ENCODE results near the gene RAPGEF1.

DNA sequence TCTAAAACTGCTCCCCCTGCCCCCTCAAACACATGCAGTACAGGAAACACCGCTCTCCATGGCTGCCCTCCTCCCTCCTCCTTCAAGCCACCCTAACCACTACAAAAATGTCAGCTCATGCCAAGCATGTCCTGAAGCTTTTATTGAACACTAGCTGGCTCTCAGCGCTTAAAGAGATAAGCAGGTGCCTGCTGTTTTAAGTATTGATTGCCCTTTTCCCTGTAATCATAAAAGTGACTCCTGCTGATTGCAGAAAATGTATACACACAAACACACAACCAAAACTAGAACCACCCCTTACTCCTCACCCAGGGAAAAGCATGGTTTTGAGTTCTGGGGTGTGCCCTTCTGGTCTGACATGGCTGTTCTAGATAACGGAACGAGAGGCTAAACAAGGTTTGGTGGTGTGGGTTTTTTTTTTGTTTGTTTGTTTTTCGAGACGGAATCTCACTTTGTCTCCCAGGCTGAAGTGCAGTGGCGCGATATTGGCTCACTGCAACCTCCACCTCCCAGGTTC is 205.1 kb downstream of the RAPGEF1 start:
- TF ChIP-seq TCF12 (IDR thresholded peaks at IDR 0.05; ENCODE audit: low read depth) (no peak), EP300 (IDR thresholded peaks at IDR 0.05; ENCODE audit: borderline replicate concordance) (no peak)
- TF ChIP-seq, protein P1, sequence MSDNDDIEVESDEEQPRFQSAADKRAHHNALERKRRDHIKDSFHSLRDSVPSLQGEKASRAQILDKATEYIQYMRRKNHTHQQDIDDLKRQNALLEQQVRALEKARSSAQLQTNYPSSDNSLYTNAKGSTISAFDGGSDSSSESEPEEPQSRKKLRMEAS (IDR thresholded peaks at IDR 0.05) = no peak
- TF ChIP-seq, protein P2, sequence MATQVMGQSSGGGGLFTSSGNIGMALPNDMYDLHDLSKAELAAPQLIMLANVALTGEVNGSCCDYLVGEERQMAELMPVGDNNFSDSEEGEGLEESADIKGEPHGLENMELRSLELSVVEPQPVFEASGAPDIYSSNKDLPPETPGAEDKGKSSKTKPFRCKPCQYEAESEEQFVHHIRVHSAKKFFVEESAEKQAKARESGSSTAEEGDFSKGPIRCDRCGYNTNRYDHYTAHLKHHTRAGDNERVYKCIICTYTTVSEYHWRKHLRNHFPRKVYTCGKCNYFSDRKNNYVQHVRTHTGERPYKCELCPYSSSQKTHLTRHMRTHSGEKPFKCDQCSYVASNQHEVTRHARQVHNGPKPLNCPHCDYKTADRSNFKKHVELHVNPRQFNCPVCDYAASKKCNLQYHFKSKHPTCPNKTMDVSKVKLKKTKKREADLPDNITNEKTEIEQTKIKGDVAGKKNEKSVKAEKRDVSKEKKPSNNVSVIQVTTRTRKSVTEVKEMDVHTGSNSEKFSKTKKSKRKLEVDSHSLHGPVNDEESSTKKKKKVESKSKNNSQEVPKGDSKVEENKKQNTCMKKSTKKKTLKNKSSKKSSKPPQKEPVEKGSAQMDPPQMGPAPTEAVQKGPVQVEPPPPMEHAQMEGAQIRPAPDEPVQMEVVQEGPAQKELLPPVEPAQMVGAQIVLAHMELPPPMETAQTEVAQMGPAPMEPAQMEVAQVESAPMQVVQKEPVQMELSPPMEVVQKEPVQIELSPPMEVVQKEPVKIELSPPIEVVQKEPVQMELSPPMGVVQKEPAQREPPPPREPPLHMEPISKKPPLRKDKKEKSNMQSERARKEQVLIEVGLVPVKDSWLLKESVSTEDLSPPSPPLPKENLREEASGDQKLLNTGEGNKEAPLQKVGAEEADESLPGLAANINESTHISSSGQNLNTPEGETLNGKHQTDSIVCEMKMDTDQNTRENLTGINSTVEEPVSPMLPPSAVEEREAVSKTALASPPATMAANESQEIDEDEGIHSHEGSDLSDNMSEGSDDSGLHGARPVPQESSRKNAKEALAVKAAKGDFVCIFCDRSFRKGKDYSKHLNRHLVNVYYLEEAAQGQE (IDR thresholded peaks at IDR 0.05; ENCODE audit: low read depth) = no peak
